Cerebellar cortex (tissue), 1 donor: ENCODE data around the gene ECI2.
"Not testable (repeated sequence)": the region's sequence is repeated elsewhere in the genome, so short reads cannot be mapped to it uniquely, and the experiment has no call there.

ENCODE experiments used
- DNase-seq: peaks from one replicate; pipeline ENCODE4 v3.0.0-alpha.2; 2015; ENCODE audit warnings: low spot score

The ECI2 gene

GRCh38 chr6:4102687-4103244 lies 32.6 kb downstream of the ECI2 start:
- DNase-seq, result peak; percentile 80

- no peak for DNase-seq
These were observed 34.1 kb downstream of the ECI2 start for GRCh38 chr6:4101298-4101697.

- no peak for DNase-seq
These were observed 34.7 kb downstream of the ECI2 start for GRCh38 chr6:4100655-4101054.

GRCh38 chr6:4093288-4093687 lies 42.1 kb downstream of the ECI2 start:
- no peak for DNase-seq

- no peak for DNase-seq
These were observed 43.4 kb downstream of the ECI2 start for GRCh38 chr6:4091941-4092340.

GRCh38 chr6:4090043-4090442 lies 45.3 kb downstream of the ECI2 start:
- DNase-seq, result not testable (repeated sequence)

DNA sequence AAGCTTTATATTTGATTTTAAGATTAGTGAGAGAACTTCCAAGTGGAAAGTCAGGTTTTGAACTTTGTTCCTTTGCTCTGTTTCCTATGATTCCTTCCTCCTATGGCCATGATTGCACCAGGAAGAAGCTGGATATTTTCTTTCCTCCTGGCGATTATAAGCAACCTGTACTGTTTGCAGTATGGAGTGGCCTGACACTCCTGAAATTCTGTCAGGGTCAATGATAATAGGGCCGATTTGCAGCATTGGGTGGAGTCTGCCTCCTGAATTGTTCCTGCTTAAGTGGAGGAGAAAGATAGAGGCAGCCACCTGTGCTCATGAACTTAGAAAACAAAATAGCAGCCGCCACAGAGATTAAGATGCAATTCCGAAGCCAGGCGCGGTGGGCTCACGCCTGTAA lies 46.7 kb downstream of the ECI2 start:
- DNase-seq, result no peak

DNA sequence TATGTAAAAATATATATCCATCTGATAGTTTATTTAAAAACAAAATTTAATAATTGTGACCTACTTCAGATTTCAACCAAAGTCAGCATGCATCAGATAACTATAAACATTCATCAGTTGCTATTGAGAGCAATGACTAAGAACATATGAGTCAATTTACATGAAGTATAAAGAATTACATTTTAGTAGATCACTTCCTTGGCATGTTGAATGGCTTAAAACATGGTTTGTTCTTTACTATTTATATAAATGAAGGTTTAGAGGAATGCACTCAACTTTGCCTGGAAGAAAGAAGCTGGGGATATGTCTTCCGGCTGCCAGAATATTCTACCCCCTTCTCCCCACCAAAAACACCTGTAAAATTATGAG lies 50.1 kb downstream of the ECI2 start:
- no peak for DNase-seq

DNA sequence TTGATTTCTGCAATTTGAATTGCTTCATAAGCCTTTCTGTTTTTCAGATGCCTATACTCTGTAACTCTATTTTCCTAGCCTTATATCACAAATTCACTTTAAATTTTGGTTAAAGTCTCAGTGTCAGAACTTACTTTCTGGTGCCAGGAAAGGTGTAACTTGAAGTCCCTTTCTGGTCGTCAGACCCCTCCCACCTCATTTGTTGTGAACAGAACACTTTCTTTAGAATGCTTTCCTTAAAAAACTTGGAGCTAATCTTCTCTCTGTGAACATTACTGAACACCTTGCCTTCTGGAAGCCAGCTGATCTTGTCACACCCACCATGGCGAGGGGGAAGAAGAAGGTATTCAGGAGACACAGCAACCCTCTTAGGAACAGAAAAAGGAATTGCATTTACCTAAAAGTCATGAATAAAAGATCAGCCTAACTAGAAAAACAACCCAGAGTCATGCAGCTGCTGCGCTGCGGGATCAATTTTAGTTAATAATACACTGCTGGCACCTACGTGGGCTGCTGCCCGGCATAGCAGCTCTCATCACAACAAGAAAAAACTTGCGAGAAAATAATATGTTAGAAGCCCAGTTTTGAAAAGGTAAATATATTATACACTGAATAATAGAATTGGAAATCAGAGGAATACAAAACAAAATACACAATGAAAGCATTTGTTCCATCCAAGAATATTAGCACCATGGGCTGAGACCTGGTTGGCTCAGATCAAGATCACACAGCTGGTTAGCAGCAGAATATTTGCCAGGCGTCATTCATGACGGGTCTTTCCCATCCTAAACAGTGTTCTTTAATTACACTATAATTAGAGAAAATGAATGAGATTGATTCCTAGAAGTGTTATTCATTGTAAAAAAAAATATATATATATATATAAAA lies 50.7 kb downstream of the ECI2 start:
- DNase-seq, result no peak

GRCh38 chr6:4078691-4079471 lies 56.5 kb downstream of the ECI2 start, which contains the start of gene FAM217A:
Gene FAM217A, minus strand, starts transcription at chr6:4079137. Its CDS starts 1,723 bp downstream, at chr6:4077414.
- DNase-seq, result no peak

GRCh38 chr6:4074478-4075235 lies 60.7 kb downstream of the ECI2 start:
- no peak for DNase-seq

DNA sequence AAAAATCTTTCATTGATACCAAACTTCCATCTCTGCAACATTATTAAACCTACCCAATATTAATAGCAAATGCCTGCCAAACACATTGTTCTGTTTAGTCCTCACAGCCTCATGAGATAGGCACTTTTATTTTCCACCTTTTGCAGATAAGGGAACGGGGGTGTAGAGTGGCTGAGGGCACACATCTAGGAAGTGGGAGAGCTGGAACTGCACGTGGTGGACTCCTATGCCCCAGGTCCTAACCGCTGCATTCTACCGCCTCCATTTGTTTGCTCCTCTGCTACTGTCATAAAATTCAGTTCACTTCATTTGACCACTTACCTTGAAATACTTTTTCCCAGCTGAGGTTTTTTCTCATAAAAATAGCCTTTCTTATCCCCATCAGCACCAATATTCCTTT lies 64.0 kb downstream of the ECI2 start:
- DNase-seq, result no peak

GRCh38 chr6:4069199-4069598 lies 66.2 kb downstream of the ECI2 start:
- no peak for DNase-seq

GRCh38 chr6:4067673-4068072 lies 67.7 kb downstream of the ECI2 start:
- no peak for DNase-seq

GRCh38 chr6:4066029-4066755 lies 69.2 kb downstream of the ECI2 start:
- DNase-seq, result no peak
